HepG2 (cell line): Measurements from ENCODE around the gene DGUOK. TPM values are rescaled to one million over a fixed set of nuclear protein-coding genes. Genes with fewer than 3 reads are reported as not detected.

Source experiments
- BCL3 ChIP-seq: sonication (generic); formaldehyde crosslinking; IDR thresholded peaks from 2 replicates; pipeline ENCODE4 v1.5.1; 2020; ENCODE audit warnings: mild to moderate bottlenecking, missing genetic modification reagents, moderate library complexity
- CAMTA2 ChIP-seq: sonication (generic); formaldehyde crosslinking; IDR thresholded peaks from 2 replicates; pipeline ENCODE4 v1.4.0; 2020; ENCODE audit warnings: mild to moderate bottlenecking, missing genetic modification reagents, borderline replicate concordance
- CENPX ChIP-seq: sonication (generic); formaldehyde crosslinking; IDR thresholded peaks from 2 replicates; pipeline ENCODE4 v1.9.0; 2021; ENCODE audit warnings: mild to moderate bottlenecking, missing genetic modification reagents, moderate library complexity
- CHCHD3 ChIP-seq: sonication (generic); formaldehyde crosslinking; IDR thresholded peaks from 2 replicates; pipeline ENCODE4 v1.8.0; 2022; ENCODE audit warnings: mild to moderate bottlenecking, missing genetic modification reagents, moderate library complexity
- DMAP1 ChIP-seq: IDR thresholded peaks from 2 replicates; pipeline ENCODE4 v1.6.1; 2016
- DR1 ChIP-seq: sonication (generic); formaldehyde crosslinking; IDR thresholded peaks from 2 replicates; pipeline ENCODE4 v1.8.0; 2021; ENCODE audit warnings: mild to moderate bottlenecking, missing genetic modification reagents, inconsistent platforms
- ELF1 ChIP-seq: sonication (generic); formaldehyde crosslinking; IDR thresholded peaks from 2 replicates; pipeline ENCODE4 v1.4.0; 2020; ENCODE audit warnings: missing genetic modification reagents
- GLI4 ChIP-seq: sonication (generic); formaldehyde crosslinking; IDR thresholded peaks from 2 replicates; pipeline ENCODE4 v1.5.1; 2020; ENCODE audit warnings: missing genetic modification reagents, mild to moderate bottlenecking, moderate library complexity, borderline replicate concordance
- HOXA5 ChIP-seq: sonication (generic); formaldehyde crosslinking; IDR thresholded peaks from 2 replicates; pipeline ENCODE4 v1.4.0; 2020; ENCODE audit warnings: missing genetic modification reagents
- NFKBIZ ChIP-seq: IDR thresholded peaks from 2 replicates; pipeline ENCODE4 v1.6.1; 2018; ENCODE audit warnings: missing genetic modification reagents, missing compliant biosample characterization
- POLR2A ChIP-seq, 2 experiments: IDR thresholded peaks; 2 replicates each; pipeline ENCODE4 v1.6.1; 2011; ENCODE audit warnings: low read depth in 2 of 2, low read length in 2 of 2, mild to moderate bottlenecking in 1 of 2, moderate library complexity in 1 of 2; ENCODE audit not compliant: insufficient read depth in 1 of 2
- PTBP1 ChIP-seq: fragments of 200-400 bp; formaldehyde crosslinking; IDR thresholded peaks from 2 replicates; pipeline ENCODE4 v1.6.1; 2018; ENCODE audit warnings: low read length, low read depth; ENCODE audit not compliant: poor library complexity, severe bottlenecking
- SMAD1 ChIP-seq: sonication (generic); formaldehyde crosslinking; IDR thresholded peaks from 2 replicates; pipeline ENCODE4 v1.4.0; 2020; ENCODE audit warnings: missing genetic modification reagents, low read depth, mild to moderate bottlenecking, borderline replicate concordance
- TOPORS ChIP-seq: sonication (generic); formaldehyde crosslinking; IDR thresholded peaks from 2 replicates; pipeline ENCODE4 v1.8.0; 2023; ENCODE audit warnings: mild to moderate bottlenecking, missing genetic modification reagents
- ZNF3 ChIP-seq: IDR thresholded peaks from 2 replicates; pipeline ENCODE4 v1.7.0; 2017; ENCODE audit warnings: inconsistent platforms
- ZNF44 ChIP-seq: sonication (generic); formaldehyde crosslinking; IDR thresholded peaks from 2 replicates; pipeline ENCODE4 v1.5.1; 2020; ENCODE audit warnings: mild to moderate bottlenecking, missing genetic modification reagents
- ZNF512B ChIP-seq: sonication (generic); formaldehyde crosslinking; IDR thresholded peaks from 2 replicates; pipeline ENCODE4 v1.5.1; 2020; ENCODE audit warnings: missing genetic modification reagents, mild to moderate bottlenecking, borderline replicate concordance
- ZNF546 ChIP-seq: sonication (generic); formaldehyde crosslinking; conservative IDR thresholded peaks from 2 replicates; pipeline ENCODE4 v1.8.1; 2023; ENCODE audit warnings: mild to moderate bottlenecking, missing genetic modification reagents
- ZNF615 ChIP-seq: sonication (generic); formaldehyde crosslinking; IDR thresholded peaks from 2 replicates; pipeline ENCODE4 v1.5.0; 2020; ENCODE audit warnings: mild to moderate bottlenecking, missing genetic modification reagents, borderline replicate concordance
- ZNF781 ChIP-seq: sonication (generic); formaldehyde crosslinking; IDR thresholded peaks from 2 replicates; pipeline ENCODE4 v1.5.1; 2020; ENCODE audit warnings: borderline replicate concordance, mild to moderate bottlenecking, missing genetic modification reagents; ENCODE audit errors: not compliant biosample characterization
- ZNF800 ChIP-seq: sonication (generic); formaldehyde crosslinking; IDR thresholded peaks from 2 replicates; pipeline ENCODE4 v1.4.0; 2020; ENCODE audit warnings: missing genetic modification reagents
- ZSCAN20 ChIP-seq: sonication (generic); formaldehyde crosslinking; IDR thresholded peaks from 2 replicates; pipeline ENCODE4 v1.4.0; 2020; ENCODE audit warnings: missing genetic modification reagents, mild to moderate bottlenecking, borderline replicate concordance
- polyA plus RNA-seq, 8 experiments: library from polyadenylated mRNA; depleted of rRNA in 3 of 8; stranded (reverse) in 7 of 8; unstranded in 1 of 8; fragments of >200 nt; fragmentation: Illumina TruSeq in 4 of 8; extraction: Trizol in 4 of 8; gene quantifications; 2 replicates each; pipeline versions ENCODE4 v1.2.1 to v1.2.3, GENCODE V29; 2011 to 2016; ENCODE audit warnings: low read depth in 4 of 8, missing spikeins in 1 of 8, mixed read lengths in 1 of 8; ENCODE audit not compliant: insufficient read depth in 1 of 8
- total RNA-seq, 5 experiments: library from RNA; depleted of rRNA; stranded (reverse); fragments of >200 nt; fragmentation: Illumina TruSeq; extraction: Trizol; gene quantifications; 2 replicates each; pipeline ENCODE4 v1.2.3, GENCODE V29; 2016; ENCODE audit warnings: low read depth in 1 of 5

The DGUOK gene
- total and polyA plus RNA-seq, 2 of the 13 experiments (the other 11 are each of a cell fraction or from before 2014, with no cell fraction given), result 105 to 137 TPM

- TF ChIP-seq ZNF781, result peak; percentile 95
- TF ChIP-seq PTBP1, result peak; percentile 96
- 0 out of 2 replicates have a peak, but pooled peaks have one; percentile 62 for TF ChIP-seq ZNF3 (CRISPR knock-in tag)
- TF ChIP-seq SMAD1 (CRISPR knock-in tag), result peak; percentile 70; the same call in 1 of the 2 replicates
- peak; percentile 98 for TF ChIP-seq ZNF44 (CRISPR knock-in tag)
- TF ChIP-seq DR1 (CRISPR knock-in tag), result peak; percentile 83; the same call in 1 of the 2 replicates
- peak; percentile 95 to 97 for TF ChIP-seq POLR2A (IDR thresholded peaks at IDR 0.05; ENCODE audit: insufficient read depth in 1 of 2, low read depth in 2 of 2, low read length in 2 of 2)
- TF ChIP-seq ZNF546 (CRISPR knock-in tag), result no peak
- TF ChIP-seq CAMTA2, result no peak
- peak; percentile 99 for TF ChIP-seq DMAP1 (CRISPR knock-in tag)
- TF ChIP-seq CHCHD3 (CRISPR knock-in tag), result peak; percentile 87; the same call in 1 of the 2 replicates
- peak; percentile 77; the same call in 1 of the 2 replicates for TF ChIP-seq HOXA5
- TF ChIP-seq ZNF512B, result no peak
- peak; percentile 99 for TF ChIP-seq ELF1 (CRISPR knock-in tag)
- TF ChIP-seq CENPX (CRISPR knock-in tag), result no peak
- peak; percentile 85 for TF ChIP-seq TOPORS (CRISPR knock-in tag)
- peak; percentile 81 for TF ChIP-seq BCL3 (CRISPR knock-in tag)
- peak; percentile 82; the same call in 1 of the 2 replicates for TF ChIP-seq NFKBIZ (CRISPR knock-in tag)
- TF ChIP-seq ZNF800 (CRISPR knock-in tag), result peak; percentile 45; the same call in 1 of the 2 replicates
- peak; percentile 96; the same call in 1 of the 2 replicates for TF ChIP-seq ZNF615 (CRISPR knock-in tag)
- TF ChIP-seq GLI4 (CRISPR knock-in tag), result peak; percentile 78; the same call in 1 of the 2 replicates
- TF ChIP-seq ZSCAN20, result no peak
These were observed at the start of gene DGUOK (continued) for GRCh38 chr2:73926493-73927327.
